Urinary bladder (tissue), 4 donors: Measurements from ENCODE around the gene NCOA3. TPM values are rescaled to one million over a fixed set of nuclear protein-coding genes. Genes with fewer than 3 reads are reported as not detected.

ENCODE experiments used
- DNase-seq: peaks from one replicate; pipeline ENCODE4 v3.0.0-alpha.2; 2015; ENCODE audit errors: extremely low spot score
- H3K27ac ChIP-seq: one replicate; pipeline ENCODE4 v1.5.1; 2013; ENCODE audit warnings: low read depth, mild to moderate bottlenecking, moderate library complexity
- H3K36me3 ChIP-seq: one replicate; pipeline ENCODE4 v1.6.1; 2013; ENCODE audit warnings: mild to moderate bottlenecking, moderate library complexity; ENCODE audit not compliant: insufficient read depth
- H3K4me1 ChIP-seq: one replicate; pipeline ENCODE4 v1.6.1; 2013; ENCODE audit warnings: mild to moderate bottlenecking, moderate library complexity; ENCODE audit not compliant: insufficient read depth
- H3K4me3 ChIP-seq: one replicate; pipeline ENCODE4 v1.5.1; 2013; ENCODE audit warnings: low read depth, low read length
- WGBS: extraction: QIAGEN DNeasy Blood & Tissue Kit; methylation state at CpG from one replicate; pipeline ENCODE4 v1.1.7; 2013; 5-methylcytosine and 5-hydroxymethylcytosine counted together
- polyA plus RNA-seq: library from polyadenylated mRNA; stranded (reverse); fragments of 200-250 nt; gene quantifications from one replicate; pipeline ENCODE4 v1.2.3, GENCODE V29; 2013
- total RNA-seq: library from RNA; depleted of rRNA; stranded (reverse); fragments of >200 nt; gene quantifications from one replicate; pipeline ENCODE4 v1.2.3, GENCODE V29; 2014
- donor health status: healthy with polysubstance abuse.
- donor health status: healthy.

Gene NCOA3
- total and polyA plus RNA-seq, 2 donors, result 13.7 to 54.5 TPM

DNA sequence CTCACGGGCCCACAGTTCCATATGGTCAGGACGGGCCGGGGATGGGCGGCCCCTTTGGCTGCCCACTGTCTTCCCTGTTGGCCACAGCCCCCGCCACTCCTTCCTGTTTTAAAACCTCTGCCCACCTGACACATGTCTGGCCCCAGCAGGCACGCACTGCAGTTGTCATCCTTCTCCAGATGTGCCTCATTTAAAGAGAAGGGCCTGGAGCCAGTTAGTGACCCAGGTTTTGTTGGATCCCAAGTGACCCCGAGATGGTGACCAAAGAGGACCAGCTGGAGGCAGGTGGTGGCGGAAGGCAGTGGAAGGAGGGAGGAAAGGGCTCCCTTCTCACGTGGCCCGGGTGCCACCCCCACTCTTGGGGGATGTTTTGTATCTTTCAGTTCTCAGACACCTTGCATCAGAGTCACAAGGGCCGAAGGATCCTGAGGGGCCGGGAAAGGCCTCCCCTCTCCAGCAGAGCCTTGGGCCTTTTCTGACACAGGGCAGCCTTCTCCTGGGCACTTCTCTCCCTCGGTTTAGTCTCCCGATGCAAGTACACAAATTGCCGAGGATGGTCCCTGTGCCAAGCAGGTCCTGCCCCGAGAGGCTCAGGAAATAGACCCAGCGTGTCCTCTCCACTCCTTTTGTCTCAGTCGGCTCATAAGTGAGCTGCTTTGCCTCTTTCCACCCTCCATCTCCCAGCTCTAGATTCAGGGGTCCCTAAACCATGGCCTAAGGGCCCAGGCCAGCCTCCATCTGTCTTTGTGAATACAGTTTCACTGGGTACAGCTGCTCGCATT, 166.0 kb downstream of the NCOA3 start:
- Histone ChIP-seq H3K27ac (no peak overlapping the region), H3K4me3 (no peak overlapping the region), H3K4me1 (no peaks in the 10 kb centered on the region), H3K36me3 (no peaks in the 10 kb centered on the region)
- no peak for DNase-seq
- 70% methylated on average over 19 of the region's 19 CpGs for WGBS

DNA sequence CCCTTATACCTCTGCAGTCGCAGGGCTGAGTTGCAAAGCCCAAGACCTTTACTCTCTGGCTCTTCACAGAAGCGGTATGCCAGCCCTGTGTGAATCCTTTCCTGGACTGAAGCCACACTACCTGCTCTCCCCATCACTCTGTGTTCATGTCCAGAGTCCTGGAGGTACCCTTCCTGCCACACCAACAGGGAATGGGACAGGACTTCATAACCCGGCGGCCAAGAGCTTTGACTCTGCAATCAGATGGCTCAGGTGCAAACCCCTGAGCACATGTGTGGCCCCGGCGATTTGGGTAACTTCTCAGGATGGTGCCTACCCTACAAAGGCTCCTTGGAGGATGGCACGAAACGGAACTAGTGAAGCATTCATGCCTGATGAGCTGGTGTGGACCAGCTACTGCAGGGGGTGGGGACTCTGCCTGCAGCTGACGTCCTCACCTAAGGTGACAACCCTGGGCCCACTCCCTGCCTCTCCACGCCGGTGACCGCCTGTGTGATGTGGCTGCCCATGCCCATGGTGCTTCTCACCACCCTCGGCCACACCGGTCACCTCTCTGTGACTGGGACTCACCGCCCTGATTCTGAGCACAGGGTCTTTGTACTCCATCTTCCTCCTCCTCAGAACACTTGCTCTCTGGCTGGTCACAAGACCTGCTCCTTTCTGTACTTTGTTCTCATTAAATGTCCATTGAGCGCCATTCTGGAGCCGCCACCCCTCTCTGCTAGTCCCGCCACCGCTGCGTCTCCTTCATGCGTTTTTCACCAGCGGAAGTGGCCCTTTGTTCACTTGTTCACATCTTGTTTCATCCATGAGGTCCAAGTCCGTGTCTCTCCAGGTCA, 166.8 kb downstream of the NCOA3 start:
- Histone ChIP-seq H3K4me1 (no peaks in the 10 kb centered on the region), H3K4me3 (no peak overlapping the region), H3K27ac (no peak overlapping the region), H3K36me3 (no peaks in the 10 kb centered on the region)
- 96% methylated on average over 23 of the region's 23 CpGs for WGBS
- no peak for DNase-seq

- DNase-seq, result no peak
- Histone ChIP-seq H3K4me1 (no peaks in the 10 kb centered on the region), H3K36me3 (no peaks in the 10 kb centered on the region), H3K4me3 (no peak overlapping the region), H3K27ac (no peak overlapping the region)
- 95% methylated on average over 8 of the region's 8 CpGs for WGBS
Measured at GRCh38 chr20:47669152-47669425, 167.4 kb downstream of the NCOA3 start.

DNA sequence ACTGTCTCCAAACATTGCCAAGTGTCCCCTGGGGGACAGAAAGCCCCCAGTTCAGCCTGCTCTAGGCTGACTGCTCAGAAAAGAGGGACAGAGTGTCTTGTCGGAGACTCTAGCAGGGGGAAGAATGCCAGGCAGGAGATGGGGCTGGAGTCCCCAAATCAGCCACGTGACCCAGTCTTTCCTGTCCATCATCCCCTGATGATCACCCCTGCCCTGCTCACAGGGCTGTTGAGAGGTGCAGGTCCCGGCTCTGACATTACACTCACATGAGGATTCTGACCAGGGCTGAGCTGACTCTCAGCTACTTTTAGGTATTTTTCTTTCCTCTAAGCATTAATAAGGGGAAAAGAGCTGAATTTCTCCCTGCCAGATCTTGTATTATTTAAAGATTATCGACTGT, 167.8 kb downstream of the NCOA3 start:
- H3K27ac ChIP-seq, result no peak overlapping the region
- H3K36me3 ChIP-seq, result no peaks in the 10 kb centered on the region
- no peak overlapping the region for H3K4me3 ChIP-seq
- no peaks in the 10 kb centered on the region for H3K4me1 ChIP-seq
- 87% methylated on average over 4 of the region's 4 CpGs for WGBS
- no peak for DNase-seq

DNA sequence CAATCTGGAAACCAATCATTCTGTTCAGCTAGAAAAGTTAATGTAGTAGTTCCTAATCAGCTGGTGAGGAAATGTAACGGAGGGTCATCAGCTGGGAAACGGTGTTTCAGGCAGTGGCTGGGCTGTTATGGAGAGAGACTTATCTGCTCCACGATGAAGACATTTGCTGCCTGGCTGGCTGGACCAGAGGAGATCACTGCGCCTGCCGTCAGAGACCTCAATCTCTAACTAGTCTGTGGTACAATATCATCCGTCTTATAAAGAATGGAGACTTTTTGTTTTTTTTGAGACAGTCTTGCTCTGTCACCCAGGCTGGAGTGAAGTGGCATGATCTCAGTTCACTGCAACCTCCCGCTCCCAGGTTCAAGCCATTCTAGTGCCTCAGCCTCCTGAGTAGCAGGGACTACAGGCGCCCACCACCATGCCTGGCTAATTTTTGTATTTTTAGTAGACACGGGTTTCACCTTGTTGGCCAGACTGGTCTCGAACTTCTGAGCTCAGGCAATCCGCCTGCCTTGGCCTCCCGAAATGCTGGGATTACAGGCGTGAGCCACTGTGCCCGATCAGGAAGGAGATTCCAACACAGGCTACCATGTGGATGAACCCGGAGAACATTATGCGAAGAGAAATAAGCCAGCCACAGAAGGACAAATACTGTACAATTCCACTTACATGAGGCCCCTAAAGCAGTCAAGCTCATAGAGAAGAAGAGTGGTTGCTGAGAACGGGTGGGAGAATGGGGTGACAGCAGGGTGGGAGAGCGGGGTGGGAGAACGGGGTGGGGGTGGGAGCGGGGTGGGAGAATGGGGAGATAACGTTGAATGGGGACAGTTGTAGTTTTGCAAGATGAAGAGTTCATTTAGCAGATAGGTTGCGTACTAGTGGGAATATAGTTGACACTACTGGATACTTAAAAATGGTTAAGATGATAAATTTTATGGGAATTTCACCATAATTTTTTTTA, 168.5 kb downstream of the NCOA3 start:
- WGBS, result 93% methylated on average over 22 of the region's 22 CpGs
- Histone ChIP-seq H3K36me3 (no peaks in the 10 kb centered on the region), H3K27ac (no peak overlapping the region), H3K4me1 (no peaks in the 10 kb centered on the region), H3K4me3 (no peak overlapping the region)
- no peak for DNase-seq

- WGBS, result 94% methylated on average over 10 of the region's 10 CpGs
- Histone ChIP-seq H3K4me1 (no peaks in the 10 kb centered on the region), H3K4me3 (no peak overlapping the region), H3K36me3 (no peaks in the 10 kb centered on the region), H3K27ac (no peak overlapping the region)
- no peak for DNase-seq
Measured at GRCh38 chr20:47670913-47671312, 169.2 kb downstream of the NCOA3 start.

DNA sequence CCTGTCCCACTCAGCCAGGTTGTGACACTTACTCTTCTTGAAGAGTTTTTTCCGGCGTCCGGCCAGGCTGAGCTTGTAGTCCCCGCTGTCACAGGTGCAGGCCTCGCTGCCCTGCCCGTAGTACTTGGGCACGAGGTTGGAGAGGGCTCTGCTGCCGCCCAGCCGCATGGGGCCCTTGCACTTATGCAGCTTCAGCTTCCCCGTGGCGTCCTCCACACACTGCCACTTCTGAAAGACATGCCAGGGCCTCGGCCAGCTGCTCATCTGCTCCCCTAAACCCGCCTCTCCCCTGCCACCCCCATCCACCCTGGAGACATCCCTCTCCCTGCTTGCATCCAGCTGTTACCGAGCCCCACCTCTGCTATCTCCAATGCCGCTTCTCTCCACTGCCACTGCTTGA, 170.5 kb downstream of the NCOA3 start:
- H3K36me3 ChIP-seq, result no peaks in the 10 kb centered on the region
- WGBS, result 96% methylated on average over 15 of the region's 15 CpGs
- no peak overlapping the region for H3K27ac ChIP-seq
- no peak for DNase-seq
- no peak overlapping the region for H3K4me3 ChIP-seq
- H3K4me1 ChIP-seq, result no peaks in the 10 kb centered on the region

- Histone ChIP-seq H3K4me1 (no peaks in the 10 kb centered on the region), H3K4me3 (no peak overlapping the region), H3K27ac (no peak overlapping the region), H3K36me3 (no peaks in the 10 kb centered on the region)
- WGBS, result 94% methylated on average over 16 of the region's 16 CpGs
- DNase-seq, result no peak
Measured at GRCh38 chr20:47672886-47673670, 171.4 kb downstream of the NCOA3 start.

GRCh38 chr20:47673671-47673955, 171.9 kb downstream of the NCOA3 start:
- 95% methylated on average over 6 of the region's 6 CpGs for WGBS
- H3K27ac ChIP-seq, result no peak overlapping the region
- no peak overlapping the region for H3K4me3 ChIP-seq
- H3K4me1 ChIP-seq, result no peaks in the 10 kb centered on the region
- no peak for DNase-seq
- no peaks in the 10 kb centered on the region for H3K36me3 ChIP-seq

DNA sequence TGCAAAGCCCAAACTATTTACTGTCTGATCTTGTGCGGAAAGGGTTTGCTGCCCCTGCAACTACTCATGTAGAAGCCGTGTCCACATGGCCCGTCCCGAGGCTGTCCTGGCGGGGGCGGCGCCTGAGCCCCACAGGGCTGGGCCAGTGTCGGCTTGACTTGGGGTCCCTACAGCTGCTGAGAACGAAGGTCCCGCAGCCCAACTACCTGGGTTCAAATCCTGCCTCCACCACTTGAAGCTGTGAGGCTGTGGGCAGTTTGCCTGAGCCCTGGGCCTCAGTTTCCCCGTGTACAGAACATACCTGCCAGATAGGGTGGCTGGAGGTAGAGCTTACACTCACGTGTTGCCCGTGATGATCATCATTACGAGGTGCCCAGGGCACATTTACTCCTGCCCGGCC, 172.5 kb downstream of the NCOA3 start:
- no peak for DNase-seq
- H3K27ac ChIP-seq, result no peak overlapping the region
- H3K36me3 ChIP-seq, result no peaks in the 10 kb centered on the region
- H3K4me3 ChIP-seq, result no peak overlapping the region
- 93% methylated on average over 15 of the region's 15 CpGs for WGBS
- H3K4me1 ChIP-seq, result no peaks in the 10 kb centered on the region

DNA sequence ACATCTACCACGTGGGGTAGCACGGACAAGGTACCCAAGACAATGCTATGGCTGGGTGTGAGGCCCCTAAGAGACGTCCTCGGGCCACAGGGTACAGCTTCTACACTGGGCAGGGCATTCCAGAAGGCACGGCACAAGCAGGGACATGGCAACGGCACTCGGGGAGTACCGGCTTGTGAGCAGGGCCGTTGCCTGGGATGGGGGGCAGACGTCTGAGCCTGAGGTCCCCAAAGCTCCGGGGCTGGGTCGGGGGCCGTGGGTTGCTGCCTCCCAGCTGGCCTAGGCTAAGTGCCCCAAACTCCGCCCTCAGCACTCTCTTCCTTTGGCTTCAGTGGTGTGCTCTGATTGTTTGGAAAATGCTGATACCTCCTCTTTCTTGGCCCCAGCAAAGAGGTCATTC, 173.0 kb downstream of the NCOA3 start:
- Histone ChIP-seq H3K27ac (no peak overlapping the region), H3K36me3 (no peaks in the 10 kb centered on the region), H3K4me3 (no peak overlapping the region), H3K4me1 (no peaks in the 10 kb centered on the region)
- WGBS, result 86% methylated on average over 14 of the region's 14 CpGs
- DNase-seq, result no peak

- no peaks in the 10 kb centered on the region for H3K4me1 ChIP-seq
- no peaks in the 10 kb centered on the region for H3K36me3 ChIP-seq
- no peak for DNase-seq
- no peak overlapping the region for H3K27ac ChIP-seq
- H3K4me3 ChIP-seq, result no peak overlapping the region
- 90% methylated on average over 16 of the region's 16 CpGs for WGBS
Measured at GRCh38 chr20:47675190-47676142, 173.8 kb downstream of the NCOA3 start.
